MM.1S (cell line): ENCODE data around the gene ATP8B3.

Experiments used
- DNase-seq: peaks from one replicate; pipeline ENCODE4 v3.0.0-alpha.2; 2015
- H2AFZ ChIP-seq: fragments of 300-600 bp; sonication (generic); 2 replicates; pipeline ENCODE4 v1.6.0; 2016; ENCODE audit warnings: antibody characterized with exemption, low read length
- H3F3A ChIP-seq: fragments of 300-600 bp; sonication (generic); 2 replicates; pipeline ENCODE4 v1.6.1; 2016; ENCODE audit warnings: mild to moderate bottlenecking, antibody characterized with exemption, low read length, moderate library complexity, mixed read lengths; ENCODE audit not compliant: insufficient read depth
- H3K27ac ChIP-seq: fragments of 300-600 bp; sonication (generic); 2 replicates; pipeline ENCODE4 v1.5.1; 2016; ENCODE audit warnings: mild to moderate bottlenecking, low read length
- H3K27me3 ChIP-seq: fragments of 300-600 bp; sonication (generic); replicated peaks from 2 replicates; pipeline ENCODE4 v1.6.0; 2016; ENCODE audit warnings: low read length; ENCODE audit not compliant: insufficient read depth
- H3K36me3 ChIP-seq: fragments of 300-600 bp; sonication (generic); replicated peaks from 2 replicates; pipeline ENCODE4 v1.6.1; 2016; ENCODE audit warnings: mild to moderate bottlenecking, low read length, mixed read lengths; ENCODE audit not compliant: insufficient read depth
- H3K4me1 ChIP-seq: fragments of 300-600 bp; sonication (generic); 2 replicates; pipeline ENCODE4 v1.6.1; 2016; ENCODE audit warnings: low read length, mixed read lengths
- H3K4me2 ChIP-seq: fragments of 300-600 bp; sonication (generic); 2 replicates; pipeline ENCODE4 v1.6.0; 2016; ENCODE audit warnings: low read depth, low read length
- H3K4me3 ChIP-seq: fragments of 300-600 bp; sonication (generic); 2 replicates; pipeline ENCODE4 v1.5.1; 2016; ENCODE audit warnings: low read length, mixed read lengths
- H3K79me2 ChIP-seq: fragments of 300-600 bp; sonication (generic); 2 replicates; pipeline ENCODE4 v1.6.1; 2016; ENCODE audit warnings: mixed run types, low read length, mixed read lengths
- H3K9ac ChIP-seq: fragments of 300-600 bp; sonication (generic); 2 replicates; pipeline ENCODE4 v1.6.1; 2016; ENCODE audit warnings: low read length, mixed read lengths
- H3K9me2 ChIP-seq: fragments of 300-600 bp; sonication (generic); replicated peaks from 2 replicates; pipeline ENCODE4 v1.6.1; 2016; ENCODE audit warnings: mild to moderate bottlenecking, low read length, mixed read lengths; ENCODE audit not compliant: insufficient read depth
- H3K9me3 ChIP-seq: fragments of 300-600 bp; sonication (generic); replicated peaks from 2 replicates; pipeline ENCODE4 v1.6.1; 2016; ENCODE audit warnings: mild to moderate bottlenecking, low read length, mixed read lengths; ENCODE audit not compliant: insufficient read depth
- H4K20me1 ChIP-seq: fragments of 300-600 bp; sonication (generic); 2 replicates; pipeline ENCODE4 v1.6.1; 2016; ENCODE audit warnings: mild to moderate bottlenecking, low read length, moderate library complexity, mixed read lengths; ENCODE audit not compliant: insufficient read depth
- EZH2 ChIP-seq: fragments of 300-600 bp; sonication (generic); optimal IDR thresholded peaks from 2 replicates; pipeline ENCODE3; 2017; ENCODE audit warnings: low read depth, mild to moderate bottlenecking, antibody characterized with exemption, low read length, mixed read lengths
- EZH2phosphoT487 ChIP-seq: fragments of 300-600 bp; sonication (generic); IDR thresholded peaks from 2 replicates; pipeline ENCODE4 v1.6.1; 2018; ENCODE audit warnings: antibody characterized with exemption, low read length
- TF ChIP-seq, protein P1 (sequence below): fragments of 300-600 bp; sonication (generic); IDR thresholded peaks from 2 replicates; pipeline ENCODE4 v1.5.1; 2016; ENCODE audit warnings: antibody characterized with exemption, low read length, mixed read lengths

ATP8B3 gene

DNA sequence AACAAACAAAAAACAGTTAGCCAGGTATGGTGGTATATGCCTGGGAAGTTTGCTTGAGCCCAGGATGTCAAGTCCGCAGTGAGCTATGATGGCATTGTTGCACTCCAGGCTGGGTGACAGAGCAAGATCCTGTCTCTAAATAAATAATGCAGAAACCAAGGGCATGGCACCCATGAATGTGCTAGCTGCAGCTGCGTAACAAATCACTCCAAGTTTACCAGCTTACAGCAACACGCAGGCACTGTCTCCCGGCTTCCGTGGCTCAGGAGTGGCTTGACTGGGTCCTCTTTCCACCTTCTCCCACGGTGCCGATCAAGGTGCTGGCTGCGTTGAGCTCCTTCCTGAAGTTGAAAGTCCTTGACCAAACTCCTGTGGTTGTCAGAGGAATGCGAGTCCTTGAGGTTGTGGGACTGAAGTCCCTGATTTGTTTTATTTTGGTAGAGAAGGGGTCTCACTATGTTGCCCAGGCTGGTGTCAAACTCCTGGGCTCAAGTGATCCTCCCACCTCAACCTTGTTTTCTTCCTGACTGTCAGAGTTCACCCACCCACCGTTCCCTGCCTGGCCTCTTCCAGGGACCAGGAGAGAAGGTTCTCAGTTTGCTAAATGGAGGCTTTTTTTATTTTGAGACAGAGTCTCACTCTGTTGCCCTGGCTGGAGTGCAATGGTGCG lies 72.0 kb downstream of the ATP8B3 start:
- Histone ChIP-seq H3K9ac (no peak overlapping the region), H3K79me2 (no peaks in the 10 kb centered on the region), H3K9me2 (no peaks in the 10 kb centered on the region), H3K36me3 (no peaks in the 10 kb centered on the region), H3K4me3 (no peak overlapping the region), H2AFZ (no peak overlapping the region), H3K27me3 (peaks cover 90% of the 10 kb centered on the region), H3K4me1 (no peaks in the 10 kb centered on the region), H3K4me2 (no peak overlapping the region), H4K20me1 (no peaks in the 10 kb centered on the region), H3K9me3 (no peaks in the 10 kb centered on the region), H3F3A (no peaks in the 10 kb centered on the region), H3K27ac (no peak overlapping the region)
- no peak for DNase-seq
- TF ChIP-seq EZH2 (no peak), EZH2phosphoT487 (no peak)
- TF ChIP-seq, protein P1, sequence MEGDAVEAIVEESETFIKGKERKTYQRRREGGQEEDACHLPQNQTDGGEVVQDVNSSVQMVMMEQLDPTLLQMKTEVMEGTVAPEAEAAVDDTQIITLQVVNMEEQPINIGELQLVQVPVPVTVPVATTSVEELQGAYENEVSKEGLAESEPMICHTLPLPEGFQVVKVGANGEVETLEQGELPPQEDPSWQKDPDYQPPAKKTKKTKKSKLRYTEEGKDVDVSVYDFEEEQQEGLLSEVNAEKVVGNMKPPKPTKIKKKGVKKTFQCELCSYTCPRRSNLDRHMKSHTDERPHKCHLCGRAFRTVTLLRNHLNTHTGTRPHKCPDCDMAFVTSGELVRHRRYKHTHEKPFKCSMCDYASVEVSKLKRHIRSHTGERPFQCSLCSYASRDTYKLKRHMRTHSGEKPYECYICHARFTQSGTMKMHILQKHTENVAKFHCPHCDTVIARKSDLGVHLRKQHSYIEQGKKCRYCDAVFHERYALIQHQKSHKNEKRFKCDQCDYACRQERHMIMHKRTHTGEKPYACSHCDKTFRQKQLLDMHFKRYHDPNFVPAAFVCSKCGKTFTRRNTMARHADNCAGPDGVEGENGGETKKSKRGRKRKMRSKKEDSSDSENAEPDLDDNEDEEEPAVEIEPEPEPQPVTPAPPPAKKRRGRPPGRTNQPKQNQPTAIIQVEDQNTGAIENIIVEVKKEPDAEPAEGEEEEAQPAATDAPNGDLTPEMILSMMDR = no peak

DNA sequence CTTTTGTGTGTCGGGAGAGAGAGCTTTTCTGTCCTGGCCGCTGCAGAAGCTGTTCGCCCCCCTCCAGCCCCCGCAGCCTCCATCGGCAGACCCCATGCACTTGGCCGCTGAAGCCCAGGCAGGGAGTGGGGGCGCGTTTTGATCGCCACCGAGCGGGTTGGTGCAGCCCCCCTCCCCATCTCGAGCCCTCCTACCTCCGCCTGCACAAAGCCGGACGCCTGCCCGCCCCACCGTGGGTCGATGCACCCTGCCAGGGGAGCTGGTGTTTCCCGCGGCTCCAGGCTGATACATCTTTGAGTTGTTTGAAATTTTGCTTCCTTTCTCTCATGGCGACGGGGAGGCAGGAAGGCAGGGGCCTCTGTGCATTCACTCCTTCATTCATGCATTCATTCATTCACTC lies 75.1 kb downstream of the ATP8B3 start:
- Histone ChIP-seq H3K4me2 (no peak overlapping the region), H3K27me3 (peaks cover 94% of the 10 kb centered on the region), H3K9me3 (no peaks in the 10 kb centered on the region), H3K9me2 (no peaks in the 10 kb centered on the region), H3K9ac (no peak overlapping the region), H3K4me3 (no peak overlapping the region), H2AFZ (no peak overlapping the region), H3K36me3 (no peaks in the 10 kb centered on the region), H4K20me1 (no peaks in the 10 kb centered on the region), H3F3A (no peaks in the 10 kb centered on the region), H3K79me2 (no peaks in the 10 kb centered on the region), H3K27ac (no peak overlapping the region), H3K4me1 (no peaks in the 10 kb centered on the region)
- TF ChIP-seq, protein P1 = no peak
- TF ChIP-seq EZH2phosphoT487 (no peak), EZH2 (no peak)
- DNase-seq = no peak

DNA sequence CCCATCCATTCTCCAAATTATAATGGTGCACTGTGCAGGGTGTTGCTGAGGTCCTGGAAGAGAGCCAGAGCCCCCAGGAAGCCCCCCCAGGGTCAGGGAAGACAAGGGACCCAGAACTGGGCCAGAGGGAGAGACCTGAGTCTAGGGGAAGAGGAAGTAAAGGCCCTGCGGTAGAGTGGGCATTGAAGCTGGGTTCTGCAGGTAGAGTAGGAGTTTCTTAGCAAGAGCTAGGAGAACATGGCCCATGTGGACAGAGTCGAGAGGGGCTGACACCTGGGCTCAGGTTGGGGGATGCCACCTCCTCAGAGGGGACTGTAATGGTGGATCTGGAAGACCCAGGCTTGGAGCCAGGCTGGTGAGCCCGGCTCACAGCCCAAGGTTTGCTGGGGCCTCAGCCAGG lies 75.8 kb downstream of the ATP8B3 start:
- TF ChIP-seq, protein P1 = no peak
- TF ChIP-seq EZH2phosphoT487 (no peak), EZH2 (no peak)
- Histone ChIP-seq H3K4me3 (no peak overlapping the region), H3K79me2 (no peaks in the 10 kb centered on the region), H3K4me1 (no peaks in the 10 kb centered on the region), H3K27ac (no peak overlapping the region), H3F3A (no peaks in the 10 kb centered on the region), H4K20me1 (no peaks in the 10 kb centered on the region), H3K4me2 (no peak overlapping the region), H3K36me3 (no peaks in the 10 kb centered on the region), H3K9me3 (no peaks in the 10 kb centered on the region), H3K9ac (no peak overlapping the region), H2AFZ (no peak overlapping the region), H3K9me2 (no peaks in the 10 kb centered on the region), H3K27me3 (peaks cover 94% of the 10 kb centered on the region)
- no peak for DNase-seq
